GM12892 (cell line): ENCODE data around the gene HMGN3. TPM values are rescaled to one million over a fixed set of nuclear protein-coding genes. Genes with fewer than 3 reads are reported as not detected.
"Not testable (repeated sequence)": the region's sequence is repeated elsewhere in the genome, so short reads cannot be mapped to it uniquely, and the experiment has no call there.

Source experiments
- DNase-seq: peaks from one replicate; pipeline ENCODE4 v3.0.0; 2011; ENCODE audit not compliant: insufficient read length
- FAIRE-seq: peaks from 2 replicates; lab custom pipeline; 2011; peaks lifted over from hg19 to GRCh38; lab: Jason Lieb, UNC
- POLR2A ChIP-seq: IDR thresholded peaks from 2 replicates; pipeline ENCODE4 v1.6.1; 2011; ENCODE audit warnings: low read depth, low read length, control low read depth
- POLR2AphosphoS5 ChIP-seq: IDR thresholded peaks from 2 replicates; pipeline ENCODE4 v1.6.1; 2011; ENCODE audit warnings: low read depth, low read length, control low read depth
- TAF1 ChIP-seq: IDR thresholded peaks from 2 replicates; pipeline ENCODE4 v1.6.1; 2011; ENCODE audit warnings: low read depth, mild to moderate bottlenecking, control low read depth, low read length, borderline replicate concordance
- polyA plus RNA-seq: library from polyadenylated mRNA; unstranded; fragments of >200 nt; gene quantifications from one replicate; pipeline ENCODE4 v1.2.1, GENCODE V29; 2012; ENCODE audit warnings: missing spikeins, inconsistent platforms; ENCODE audit not compliant: missing spikeins

HMGN3 gene
- 202 TPM for polyA plus RNA-seq

- peak; percentile 99 for FAIRE-seq
Measured at GRCh38 chr6:79234150-79235022, at the start of gene HMGN3. Gene HMGN3, minus strand, starts transcription at chr6:79234682.

GRCh38 chr6:79280756-79281155 is 46.3 kb upstream of the HMGN3 start:
- FAIRE-seq (no peak), DNase-seq (no peak)
- TF ChIP-seq POLR2AphosphoS5: no peak
- no peak for TF ChIP-seq POLR2A

More at GRCh38 chr6:79234150-79235022, at the start of gene HMGN3:
- peak; percentile 71 for DNase-seq
- TF ChIP-seq POLR2A: peak; percentile 83
- peak; percentile 60; the same call in 1 of the 2 replicates for TF ChIP-seq TAF1
- TF ChIP-seq POLR2AphosphoS5: no peak

- no peak for FAIRE-seq
- DNase-seq: no peak
- TF ChIP-seq POLR2AphosphoS5 (no peak), POLR2A (no peak), TAF1 (no peak)
Measured at GRCh38 chr6:79277109-79277508, 42.6 kb upstream of the HMGN3 start.

GRCh38 chr6:79269877-79270276 is 35.4 kb upstream of the HMGN3 start:
- TF ChIP-seq POLR2AphosphoS5: no peak
- TF ChIP-seq POLR2A: no peak
- no peak for TF ChIP-seq TAF1
- FAIRE-seq: peak; percentile 58
- DNase-seq: no peak

- no peak for DNase-seq
- FAIRE-seq: no peak
- TF ChIP-seq POLR2AphosphoS5 (no peak), TAF1 (no peak), POLR2A (no peak)
Measured at GRCh38 chr6:79267128-79267527, 32.6 kb upstream of the HMGN3 start.

GRCh38 chr6:79266051-79266450 is 31.6 kb upstream of the HMGN3 start:
- TF ChIP-seq POLR2A: no peak
- TF ChIP-seq POLR2AphosphoS5: no peak
- TF ChIP-seq TAF1: no peak
- DNase-seq (no peak), FAIRE-seq (no peak)

- no peak for FAIRE-seq
- TF ChIP-seq POLR2AphosphoS5 (no peak), TAF1 (no peak), POLR2A (no peak)
- DNase-seq: no peak
Measured at GRCh38 chr6:79263359-79263758, 28.9 kb upstream of the HMGN3 start.

GRCh38 chr6:79261666-79262065 is 27.2 kb upstream of the HMGN3 start:
- FAIRE-seq (no peak), DNase-seq (no peak)
- TF ChIP-seq TAF1 (no peak), POLR2A (no peak), POLR2AphosphoS5 (no peak)

GRCh38 chr6:79260772-79261171 is 26.3 kb upstream of the HMGN3 start:
- TF ChIP-seq TAF1: no peak
- no peak for TF ChIP-seq POLR2AphosphoS5
- no peak for TF ChIP-seq POLR2A
- no peak for FAIRE-seq
- DNase-seq: no peak

- no peak for FAIRE-seq
Measured at GRCh38 chr6:79257381-79258205, 23.1 kb upstream of the HMGN3 start.

GRCh38 chr6:79256770-79257169 is 22.3 kb upstream of the HMGN3 start:
- FAIRE-seq, DNase-seq: not testable (repeated sequence)

More at GRCh38 chr6:79257381-79258205, 23.1 kb upstream of the HMGN3 start:
- no peak for TF ChIP-seq POLR2AphosphoS5
- TF ChIP-seq POLR2A: no peak
- no peak for TF ChIP-seq TAF1
- DNase-seq: no peak

- not testable (repeated sequence) for DNase-seq, FAIRE-seq
Measured at GRCh38 chr6:79255086-79255485, 20.6 kb upstream of the HMGN3 start.
